ENCODE measurements around the gene CFAP74. TPM values are rescaled to one million over a fixed set of nuclear protein-coding genes. Genes with fewer than 3 reads are reported as not detected.

CFAP74 gene
- total RNA-seq, 1 donor from 2014 or later: 6.6 TPM

DNA sequence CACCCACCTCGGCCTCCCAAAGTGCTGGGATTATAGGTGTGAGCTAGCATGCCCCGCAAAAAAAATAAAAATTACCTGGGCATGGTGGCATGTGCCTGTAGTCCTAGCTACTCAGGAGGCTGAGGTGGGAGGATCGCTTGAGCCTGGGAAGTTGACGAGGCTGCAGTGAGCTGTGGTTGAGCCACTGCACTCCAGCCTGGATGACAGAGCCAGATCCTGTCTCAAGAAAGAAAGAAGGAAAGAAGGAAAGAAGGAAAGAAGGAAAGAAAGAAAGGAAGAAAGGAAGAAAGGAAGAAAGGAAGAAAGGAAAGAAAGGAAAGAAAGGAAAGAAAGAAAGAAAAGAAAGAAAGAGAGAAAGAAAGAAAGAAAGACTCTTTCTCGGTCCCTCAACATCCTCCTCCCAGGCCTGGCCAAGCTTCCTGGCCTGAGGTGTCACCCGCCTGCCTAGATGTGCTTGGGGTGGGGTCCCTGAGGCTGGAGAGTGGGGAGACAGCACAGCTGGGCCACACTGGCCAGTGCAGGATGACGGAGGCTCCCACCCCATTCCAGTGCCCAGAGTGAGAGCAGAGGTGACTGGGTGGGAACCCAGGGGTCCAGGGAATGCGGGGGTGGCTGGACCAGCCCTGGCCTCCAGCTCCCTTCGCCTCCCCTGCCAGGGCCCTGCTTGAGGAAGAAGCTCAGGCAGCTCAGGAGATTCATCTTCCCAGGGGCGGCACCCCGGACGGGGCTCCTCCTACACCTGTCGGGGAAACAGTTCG lies 102.5 kb downstream of the CFAP74 start:
- no peak for ATAC-seq
- TF ChIP-seq, protein P1, sequence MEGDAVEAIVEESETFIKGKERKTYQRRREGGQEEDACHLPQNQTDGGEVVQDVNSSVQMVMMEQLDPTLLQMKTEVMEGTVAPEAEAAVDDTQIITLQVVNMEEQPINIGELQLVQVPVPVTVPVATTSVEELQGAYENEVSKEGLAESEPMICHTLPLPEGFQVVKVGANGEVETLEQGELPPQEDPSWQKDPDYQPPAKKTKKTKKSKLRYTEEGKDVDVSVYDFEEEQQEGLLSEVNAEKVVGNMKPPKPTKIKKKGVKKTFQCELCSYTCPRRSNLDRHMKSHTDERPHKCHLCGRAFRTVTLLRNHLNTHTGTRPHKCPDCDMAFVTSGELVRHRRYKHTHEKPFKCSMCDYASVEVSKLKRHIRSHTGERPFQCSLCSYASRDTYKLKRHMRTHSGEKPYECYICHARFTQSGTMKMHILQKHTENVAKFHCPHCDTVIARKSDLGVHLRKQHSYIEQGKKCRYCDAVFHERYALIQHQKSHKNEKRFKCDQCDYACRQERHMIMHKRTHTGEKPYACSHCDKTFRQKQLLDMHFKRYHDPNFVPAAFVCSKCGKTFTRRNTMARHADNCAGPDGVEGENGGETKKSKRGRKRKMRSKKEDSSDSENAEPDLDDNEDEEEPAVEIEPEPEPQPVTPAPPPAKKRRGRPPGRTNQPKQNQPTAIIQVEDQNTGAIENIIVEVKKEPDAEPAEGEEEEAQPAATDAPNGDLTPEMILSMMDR (IDR thresholded peaks at IDR 0.05): no peak
- Histone ChIP-seq H3K27me3 (ENCODE audit: low read depth) (no peaks in the 10 kb centered on the region), H3K9me3 (no peaks in the 10 kb centered on the region), H3K4me3 (no peak overlapping the region), H3K4me1 (no peaks in the 10 kb centered on the region), H3K27ac (no peak overlapping the region), H3K36me3 (no peaks in the 10 kb centered on the region)
- DNase-seq: no peak
- intact Hi-C loops (cut with DNase I): no loop called here

DNA sequence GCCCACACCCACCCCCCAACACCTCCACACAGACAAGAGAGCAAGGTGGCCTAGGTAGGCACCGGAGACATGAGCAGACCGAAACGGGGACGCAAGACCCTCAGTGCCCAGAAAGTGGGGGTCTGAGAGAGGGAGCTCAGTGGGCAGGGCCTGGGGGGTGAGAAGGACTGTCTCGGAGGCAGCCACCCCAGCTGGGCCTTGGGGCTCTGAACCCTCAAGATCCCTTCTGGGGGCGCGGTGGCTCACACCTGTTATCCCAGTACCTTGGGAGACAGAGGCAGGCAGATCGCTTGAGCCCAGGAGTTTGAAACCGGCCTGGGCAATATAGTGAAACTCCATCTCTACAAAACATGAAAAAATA lies 103.6 kb downstream of the CFAP74 start:
- H3K27me3 ChIP-seq (ENCODE audit: low read depth): peaks cover 6% of the 10 kb centered on the region
- peaks cover 2% of the 10 kb centered on the region for H3K4me1 ChIP-seq
- intact Hi-C loops (cut with DNase I): no loop called here
- no peak overlapping the region for H3K4me3 ChIP-seq
- no peaks in the 10 kb centered on the region for H3K36me3 ChIP-seq
- ATAC-seq (no peak), DNase-seq (no peak)
- no peaks in the 10 kb centered on the region for H3K9me3 ChIP-seq
- H3K27ac ChIP-seq: no peak overlapping the region
- TF ChIP-seq, protein P1 (IDR thresholded peaks at IDR 0.05): no peak

DNA sequence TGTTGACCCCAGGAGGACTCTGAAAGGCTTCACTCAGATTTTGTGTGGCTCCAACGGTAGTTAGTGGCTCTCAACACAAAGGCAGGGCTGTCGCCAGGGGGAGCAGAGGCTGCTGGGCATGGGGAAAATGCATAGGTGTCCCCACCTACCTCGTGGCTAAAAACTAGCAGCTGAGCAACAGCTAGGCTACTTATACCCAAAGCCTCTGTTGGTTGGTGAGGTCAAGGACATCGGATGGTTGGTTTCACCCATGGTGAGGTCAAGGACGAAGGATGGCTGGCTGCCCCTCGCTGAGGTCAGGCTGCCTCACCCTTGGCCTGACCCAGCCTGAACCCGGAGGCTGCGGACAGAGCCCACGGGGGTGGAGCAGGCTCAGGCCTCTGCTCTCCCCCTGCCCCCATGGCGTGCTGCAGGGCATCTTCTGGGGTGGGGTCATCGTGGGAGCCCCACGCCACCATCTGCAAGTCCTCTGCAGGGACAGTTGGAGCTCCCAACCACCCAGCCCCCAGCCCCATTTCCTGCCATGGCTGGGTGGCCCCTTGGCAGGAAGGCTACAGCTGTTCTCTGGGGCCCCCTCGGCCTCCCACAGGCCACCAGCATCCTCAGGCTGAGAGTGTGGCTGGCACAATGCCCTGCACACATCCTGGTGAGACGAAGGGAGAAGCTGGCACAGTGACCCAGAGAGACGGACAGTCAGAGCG lies 104.2 kb downstream of the CFAP74 start:
- ATAC-seq (no peak), DNase-seq (no peak)
- no peak overlapping the region for H3K27ac ChIP-seq
- TF ChIP-seq, protein P1 (IDR thresholded peaks at IDR 0.05): no peak
- no peak overlapping the region for H3K4me3 ChIP-seq
- H3K27me3 ChIP-seq (ENCODE audit: low read depth): peaks cover 6% of the 10 kb centered on the region
- H3K4me1 ChIP-seq: peaks cover 8% of the 10 kb centered on the region
- no peaks in the 10 kb centered on the region for H3K9me3 ChIP-seq
- intact Hi-C loops (cut with DNase I): no loop called here
- H3K36me3 ChIP-seq: no peaks in the 10 kb centered on the region

DNA sequence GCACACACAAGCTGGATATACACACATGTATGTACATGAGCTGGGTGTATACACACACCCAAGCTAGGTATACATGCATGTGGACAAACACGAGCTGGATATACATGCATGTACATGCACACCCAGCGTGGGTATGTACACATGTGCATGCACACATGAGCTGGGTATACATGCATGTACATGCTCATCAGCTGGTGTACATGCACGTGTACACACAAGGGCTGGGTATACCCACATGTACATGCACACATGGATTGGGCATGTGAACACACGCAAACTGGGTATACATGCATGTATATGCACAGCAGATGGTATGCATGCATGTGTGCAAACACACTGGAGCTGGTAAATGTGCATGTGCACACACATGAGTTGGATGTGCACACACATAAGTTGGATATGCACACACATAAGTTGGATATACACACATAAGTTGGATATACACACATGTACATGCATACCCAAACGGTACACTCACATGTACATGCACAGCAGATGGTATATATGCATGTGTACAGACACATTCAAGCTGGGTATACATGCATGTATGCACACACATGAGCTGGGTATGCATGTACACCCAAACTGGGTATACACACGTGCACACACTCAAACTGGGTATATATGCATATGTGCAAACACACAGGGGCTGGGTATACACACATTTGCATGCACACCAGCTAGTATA lies 105.2 kb downstream of the CFAP74 start:
- Histone ChIP-seq H3K4me1 (peaks cover 10% of the 10 kb centered on the region), H3K27me3 (ENCODE audit: low read depth) (peaks cover 6% of the 10 kb centered on the region), H3K36me3 (no peaks in the 10 kb centered on the region), H3K9me3 (no peaks in the 10 kb centered on the region), H3K4me3 (no peak overlapping the region), H3K27ac (no peak overlapping the region)
- TF ChIP-seq, protein P1 (IDR thresholded peaks at IDR 0.05): no peak
- ATAC-seq (no peak), DNase-seq (no peak)
- intact Hi-C loops (cut with DNase I): no loop called here

GRCh38 chr1:1895456-1896336 lies 107.9 kb downstream of the CFAP74 start:
- H3K4me3 ChIP-seq: no peak overlapping the region
- DNase-seq (no peak), ATAC-seq (no peak)
- no peak overlapping the region for H3K27ac ChIP-seq
- no peaks in the 10 kb centered on the region for H3K36me3 ChIP-seq
- peaks cover 23% of the 10 kb centered on the region for H3K4me1 ChIP-seq
- TF ChIP-seq, protein P1 (IDR thresholded peaks at IDR 0.05): no peak
- peaks cover 6% of the 10 kb centered on the region for H3K27me3 ChIP-seq (ENCODE audit: low read depth)
- intact Hi-C loops (cut with DNase I): no loop called here
- H3K9me3 ChIP-seq: no peaks in the 10 kb centered on the region
